Measurements from ENCODE around the gene PYGM.
"Not testable (repeated sequence)": the region's sequence is repeated elsewhere in the genome, so short reads cannot be mapped to it uniquely, and the experiment has no call there.

Gene PYGM

GRCh38 chr11:64715110-64715509, 44.7 kb downstream of the PYGM start:
- no peak for ATAC-seq

GRCh38 chr11:64714666-64715065, 45.1 kb downstream of the PYGM start:
- ATAC-seq, result no peak

- no peak for ATAC-seq
These were observed 45.9 kb downstream of the PYGM start for GRCh38 chr11:64713781-64714363.

- no peak for ATAC-seq
These were observed 46.6 kb downstream of the PYGM start for GRCh38 chr11:64713016-64713707.

GRCh38 chr11:64712430-64713015, 47.3 kb downstream of the PYGM start:
- ATAC-seq, result no peak

GRCh38 chr11:64711956-64712362, 47.8 kb downstream of the PYGM start:
- ATAC-seq, result no peak

- no peak for ATAC-seq
These were observed 48.4 kb downstream of the PYGM start for GRCh38 chr11:64711138-64711955.

GRCh38 chr11:64710418-64711137, 49.2 kb downstream of the PYGM start:
- ATAC-seq, result no peak

- no peak for ATAC-seq
These were observed 54.3 kb downstream of the PYGM start for GRCh38 chr11:64705501-64705900.

- no peak for ATAC-seq
These were observed 56.7 kb downstream of the PYGM start for GRCh38 chr11:64703048-64703447.

- not testable (repeated sequence) for ATAC-seq
These were observed 57.8 kb downstream of the PYGM start for GRCh38 chr11:64701956-64702355.

- ATAC-seq, result no peak
These were observed 61.3 kb downstream of the PYGM start for GRCh38 chr11:64698427-64698826.

GRCh38 chr11:64697663-64698375, 62.0 kb downstream of the PYGM start:
- no peak for ATAC-seq

All from activated CD4-positive, CD25-positive, alpha-beta regulatory T cell treated with anti-CD3 and anti-CD28 coated beads, Interleukin-2, amount 50 U/mL, for 24 hours (primary cell).